ENCODE results near the gene SLC15A1. TPM values are rescaled to one million over a fixed set of nuclear protein-coding genes. Genes with fewer than 3 reads are reported as not detected.

Gene SLC15A1
- total and polyA plus RNA-seq, 11 donors = not detected

GRCh38 chr13:98688373-98688772 lies 64.1 kb downstream of the SLC15A1 start:
- intact Hi-C loops (cut with DNase I) = no loop called here
- TF ChIP-seq POLR2A (IDR thresholded peaks at IDR 0.05) (no peak), CTCF (IDR thresholded peaks at IDR 0.05) (no peak)
- DNase-seq (no peak), ATAC-seq (no peak)
- no peaks in the 10 kb centered on the region for H3K27me3 ChIP-seq
- no peaks in the 10 kb centered on the region for H3K9me3 ChIP-seq
- WGBS, 4 donors = 67 to 80% (median 71%) methylated on average over 2 of the region's 2 CpGs
- H3K4me1 ChIP-seq = no peaks in the 10 kb centered on the region
- H3K4me3 ChIP-seq = no peak overlapping the region
- H3K27ac ChIP-seq = no peak overlapping the region
- H3K36me3 ChIP-seq = no peaks in the 10 kb centered on the region

DNA sequence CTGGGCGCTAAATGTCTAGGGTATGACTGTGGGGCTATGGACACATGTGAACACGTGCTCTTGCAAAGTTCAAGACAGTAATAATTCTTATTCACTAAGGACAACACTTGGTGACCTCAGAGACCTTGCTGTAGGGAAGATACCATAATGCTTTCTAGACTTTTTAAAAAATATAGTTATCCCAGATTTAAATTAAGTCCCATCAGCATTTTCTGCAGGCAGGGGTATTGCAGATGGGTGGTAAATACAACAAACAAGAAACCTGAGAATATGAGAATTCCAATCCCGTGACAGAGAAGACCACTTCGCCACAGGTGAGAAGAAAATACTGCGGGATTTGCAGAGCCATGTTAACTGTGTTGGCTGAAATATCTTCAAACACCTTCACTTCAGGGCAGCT lies 65.2 kb downstream of the SLC15A1 start:
- 77 to 85% (median 81%) methylated on average over 5 of the region's 5 CpGs for WGBS, 4 donors
- Histone ChIP-seq H3K4me3 (no peak overlapping the region), H3K4me1 (no peaks in the 10 kb centered on the region), H3K27ac (no peak overlapping the region), H3K27me3 (no peaks in the 10 kb centered on the region), H3K36me3 (no peaks in the 10 kb centered on the region), H3K9me3 (no peaks in the 10 kb centered on the region)
- intact Hi-C loops (cut with DNase I) = no loop called here
- ATAC-seq (no peak), DNase-seq (no peak)
- TF ChIP-seq POLR2A (IDR thresholded peaks at IDR 0.05) = no peak
- no peak for TF ChIP-seq CTCF (IDR thresholded peaks at IDR 0.05)

DNA sequence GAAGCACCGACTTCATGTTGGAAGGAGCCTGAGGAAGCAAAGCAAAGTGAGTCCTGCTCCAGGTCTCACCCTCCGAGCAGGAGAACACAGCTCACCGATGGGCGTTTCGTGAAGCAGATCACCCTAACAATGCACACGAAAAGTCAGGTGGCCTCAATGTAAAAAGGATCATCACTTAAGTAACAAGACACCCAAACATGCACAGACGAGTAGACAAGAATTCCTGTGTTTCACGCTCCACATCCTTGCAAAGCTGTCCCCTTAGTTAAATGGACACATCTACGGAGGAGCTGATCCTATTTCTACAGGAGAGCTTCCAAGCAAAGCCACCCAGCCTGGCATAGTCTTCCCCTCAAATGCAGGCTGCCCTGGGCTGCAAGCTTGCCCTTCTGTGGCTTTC lies 66.2 kb downstream of the SLC15A1 start:
- Histone ChIP-seq H3K4me1 (no peaks in the 10 kb centered on the region), H3K36me3 (no peaks in the 10 kb centered on the region), H3K27me3 (no peaks in the 10 kb centered on the region), H3K9me3 (no peaks in the 10 kb centered on the region), H3K27ac (no peak overlapping the region), H3K4me3 (no peak overlapping the region)
- ATAC-seq (no peak), DNase-seq (no peak)
- WGBS, 4 donors = 77 to 91% (median 88%) methylated on average over 4 to 9 of the region's 9 CpGs
- no peak for TF ChIP-seq CTCF (IDR thresholded peaks at IDR 0.05)
- no peak for TF ChIP-seq POLR2A (IDR thresholded peaks at IDR 0.05)
- intact Hi-C loops (cut with DNase I) = no loop called here

DNA sequence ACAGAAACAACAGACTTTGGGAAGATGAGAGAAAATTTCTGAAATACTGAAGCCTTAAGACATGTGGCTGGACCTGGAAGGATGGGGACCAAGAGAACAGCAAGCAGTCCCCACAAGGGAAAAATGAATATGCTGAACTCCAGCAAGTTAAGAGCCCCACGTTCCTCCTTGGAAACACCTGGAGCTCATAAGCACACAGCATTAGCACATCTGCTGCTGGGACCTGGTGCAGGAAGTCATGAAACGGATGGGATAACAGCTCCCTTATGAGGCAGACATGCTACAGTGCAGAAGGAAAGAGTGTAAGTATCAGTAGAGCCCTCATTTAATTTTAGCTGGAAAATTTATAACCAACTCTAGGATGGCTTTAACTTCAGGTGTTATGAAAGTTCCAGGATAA lies 67.3 kb downstream of the SLC15A1 start:
- H3K9me3 ChIP-seq = no peaks in the 10 kb centered on the region
- no peaks in the 10 kb centered on the region for H3K4me1 ChIP-seq
- no peak for TF ChIP-seq POLR2A (IDR thresholded peaks at IDR 0.05)
- TF ChIP-seq CTCF (IDR thresholded peaks at IDR 0.05) = no peak
- no peak for DNase-seq
- intact Hi-C loops (cut with DNase I) = no loop called here
- no peak overlapping the region for H3K27ac ChIP-seq
- WGBS, 4 donors = 32 to 49% (median 45%) methylated on average over 2 of the region's 2 CpGs
- no peak overlapping the region for H3K4me3 ChIP-seq
- H3K27me3 ChIP-seq = no peaks in the 10 kb centered on the region
- H3K36me3 ChIP-seq = no peaks in the 10 kb centered on the region
- ATAC-seq = no peak

Data from heart left ventricle (tissue), 16 donors.